ENCODE measurements around the gene UBXN6.

UBXN6 gene

DNA sequence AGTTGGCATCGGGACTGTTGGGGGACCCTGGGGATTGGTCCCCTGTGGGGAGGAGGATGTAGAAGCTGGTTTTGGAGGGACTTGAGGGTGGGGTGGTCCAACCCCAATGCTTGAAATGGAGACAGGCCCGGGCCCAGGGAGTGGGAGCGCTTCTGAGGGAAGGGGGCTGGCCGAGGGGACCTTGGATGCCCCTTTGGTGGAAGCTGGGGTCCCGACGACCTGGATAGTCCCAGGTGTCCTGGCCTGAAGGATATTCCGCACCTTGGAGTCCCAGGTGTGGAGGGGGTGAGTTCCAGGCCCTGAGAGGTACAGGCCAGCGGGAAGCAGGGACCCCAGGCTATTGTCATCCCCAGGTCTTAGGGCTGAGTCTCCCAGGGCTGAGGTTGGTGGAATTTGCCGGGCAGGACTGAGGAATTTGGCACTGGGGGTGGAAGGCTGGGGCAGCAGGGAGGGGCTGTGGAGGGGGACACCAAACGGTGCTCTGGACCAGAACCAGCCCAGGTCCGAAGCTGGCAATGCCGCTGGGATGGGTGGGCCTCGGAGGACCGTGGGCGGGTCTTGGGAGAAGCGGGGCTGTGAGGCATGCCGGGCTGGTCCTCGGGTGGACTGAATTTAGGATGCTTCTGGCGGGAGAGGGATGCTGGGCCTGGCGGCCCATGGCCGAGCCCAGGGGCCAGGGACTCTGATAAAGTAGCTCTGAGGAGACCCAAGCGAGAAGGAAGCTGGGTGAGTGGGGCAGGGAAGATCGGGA is 16.3 kb upstream of the UBXN6 start:
- peaks cover 10% of the 10 kb centered on the region for H3K79me2 ChIP-seq (ENCODE audit: insufficient read depth, low read depth)
- no peak overlapping the region for H2AFZ ChIP-seq (ENCODE audit: low read depth)
- no peaks in the 10 kb centered on the region for H3K27me3 ChIP-seq (ENCODE audit: insufficient read depth, low read depth)
- no peak overlapping the region for H3K4me2 ChIP-seq
- no peak overlapping the region for H3K27ac ChIP-seq
- TF ChIP-seq, protein P1, sequence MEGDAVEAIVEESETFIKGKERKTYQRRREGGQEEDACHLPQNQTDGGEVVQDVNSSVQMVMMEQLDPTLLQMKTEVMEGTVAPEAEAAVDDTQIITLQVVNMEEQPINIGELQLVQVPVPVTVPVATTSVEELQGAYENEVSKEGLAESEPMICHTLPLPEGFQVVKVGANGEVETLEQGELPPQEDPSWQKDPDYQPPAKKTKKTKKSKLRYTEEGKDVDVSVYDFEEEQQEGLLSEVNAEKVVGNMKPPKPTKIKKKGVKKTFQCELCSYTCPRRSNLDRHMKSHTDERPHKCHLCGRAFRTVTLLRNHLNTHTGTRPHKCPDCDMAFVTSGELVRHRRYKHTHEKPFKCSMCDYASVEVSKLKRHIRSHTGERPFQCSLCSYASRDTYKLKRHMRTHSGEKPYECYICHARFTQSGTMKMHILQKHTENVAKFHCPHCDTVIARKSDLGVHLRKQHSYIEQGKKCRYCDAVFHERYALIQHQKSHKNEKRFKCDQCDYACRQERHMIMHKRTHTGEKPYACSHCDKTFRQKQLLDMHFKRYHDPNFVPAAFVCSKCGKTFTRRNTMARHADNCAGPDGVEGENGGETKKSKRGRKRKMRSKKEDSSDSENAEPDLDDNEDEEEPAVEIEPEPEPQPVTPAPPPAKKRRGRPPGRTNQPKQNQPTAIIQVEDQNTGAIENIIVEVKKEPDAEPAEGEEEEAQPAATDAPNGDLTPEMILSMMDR (conservative IDR thresholded peaks at IDR 0.05; ENCODE audit: low read depth, low read length): no peak
- no peak overlapping the region for H3K9ac ChIP-seq
- no peaks in the 10 kb centered on the region for H4K20me1 ChIP-seq (ENCODE audit: insufficient read depth)
- H3K4me3 ChIP-seq (IDR thresholded peaks at IDR 0.05; ENCODE audit: insufficient read depth, low read depth, low read length): no peak overlapping the region
- no peaks in the 10 kb centered on the region for H3K36me3 ChIP-seq (ENCODE audit: insufficient read depth)
- peaks cover 4% of the 10 kb centered on the region for H3K4me1 ChIP-seq (ENCODE audit: low read depth, poor library complexity, severe bottlenecking)

DNA sequence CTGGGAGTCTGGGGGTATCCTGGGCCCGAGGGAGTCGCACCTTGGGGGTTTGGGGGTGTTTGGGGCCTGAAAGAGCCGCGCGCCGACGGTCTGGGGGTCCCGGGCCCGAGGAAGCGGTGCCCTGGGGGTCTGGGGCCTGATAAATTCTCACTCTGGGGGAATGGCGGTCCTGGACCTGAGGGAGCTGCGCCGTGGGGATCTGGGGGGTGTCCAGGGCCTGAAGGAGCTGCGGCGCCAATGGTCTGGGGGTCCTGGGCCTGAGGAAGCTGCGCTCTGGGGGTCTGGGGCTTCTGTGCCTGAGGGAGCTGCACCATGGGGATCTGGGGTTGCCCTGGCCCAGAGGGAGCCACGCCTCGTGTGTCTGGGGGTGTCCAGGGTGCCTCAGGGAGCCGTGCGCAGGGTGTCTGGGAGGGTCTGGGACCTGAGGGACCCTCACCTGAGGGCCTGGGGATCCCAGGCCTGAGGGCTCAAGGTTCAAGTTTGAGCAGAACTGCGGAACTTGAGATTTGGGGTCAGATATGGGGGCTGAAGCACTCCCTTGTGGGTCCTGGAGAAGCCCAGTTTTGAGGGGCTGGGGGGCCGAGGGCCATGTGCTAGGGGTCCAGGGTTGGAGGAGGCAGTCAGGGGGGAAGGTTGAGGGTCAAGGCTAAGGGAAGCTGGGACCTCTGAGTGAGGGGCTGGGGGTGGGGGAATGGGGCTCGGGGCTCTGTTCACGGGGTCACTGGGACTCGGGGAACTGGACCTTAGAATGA is 15.6 kb upstream of the UBXN6 start:
- Histone ChIP-seq H3K27ac (no peak overlapping the region), H3K27me3 (ENCODE audit: insufficient read depth, low read depth) (no peaks in the 10 kb centered on the region), H3K79me2 (ENCODE audit: insufficient read depth, low read depth) (peaks cover 10% of the 10 kb centered on the region)

DNA sequence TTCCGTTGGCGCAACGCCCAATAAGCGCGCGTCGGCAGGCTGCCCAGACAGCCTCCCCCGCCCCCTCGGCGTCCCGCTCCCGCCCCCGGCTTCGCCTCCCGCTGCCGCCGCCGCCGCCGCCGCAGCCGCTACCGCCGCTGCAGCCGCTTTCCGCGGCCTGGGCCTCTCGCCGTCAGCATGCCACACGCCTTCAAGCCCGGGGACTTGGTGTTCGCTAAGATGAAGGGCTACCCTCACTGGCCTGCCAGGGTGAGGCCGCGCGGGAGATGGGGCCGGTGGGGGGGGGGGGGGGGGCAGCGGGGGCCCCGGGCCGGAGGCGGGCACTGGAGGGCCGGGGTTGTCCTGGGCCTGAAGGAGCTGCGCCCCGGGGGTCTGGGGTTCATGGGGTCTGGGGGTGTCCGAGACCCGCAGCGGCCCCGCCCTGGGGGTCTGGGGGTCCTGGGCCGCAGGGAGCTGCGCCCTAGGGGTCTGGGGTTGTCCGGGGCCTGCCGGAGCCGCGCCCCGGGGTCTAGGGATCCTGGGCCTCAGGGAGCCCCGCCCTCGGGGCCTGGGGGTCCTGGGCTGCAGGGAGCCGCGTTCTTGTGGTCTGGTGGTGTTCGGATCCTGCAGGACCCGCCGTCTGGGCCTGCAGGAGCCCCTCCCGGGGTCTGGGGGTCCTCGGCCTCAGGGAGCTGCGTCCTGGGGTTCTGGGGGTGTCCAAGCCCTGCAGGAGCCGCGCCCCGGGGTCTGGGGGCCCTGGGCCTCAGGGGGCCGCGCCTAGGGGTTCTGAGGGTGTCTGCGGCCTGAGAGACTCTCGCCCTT is 14.8 kb upstream of the UBXN6 start, which contains the start of gene HDGFL2:
Gene HDGFL2 (plus strand): TSS at position 124 of the 801 bp plus-strand sequence. CDS start 54 bp downstream, at position 178.
- Histone ChIP-seq H3K4me1 (ENCODE audit: low read depth, poor library complexity, severe bottlenecking) (peaks cover 4% of the 10 kb centered on the region), H4K20me1 (ENCODE audit: insufficient read depth) (no peaks in the 10 kb centered on the region), H3K79me2 (ENCODE audit: insufficient read depth, low read depth) (peaks cover 10% of the 10 kb centered on the region), H3K27me3 (ENCODE audit: insufficient read depth, low read depth) (no peaks in the 10 kb centered on the region), H3K36me3 (ENCODE audit: insufficient read depth) (no peaks in the 10 kb centered on the region), H3K27ac (peak within 1 kb of the TSS; percentile 81), H3K9ac (peak within 1 kb of the TSS; percentile 68), H3K4me2 (peak within 1 kb of the TSS; percentile 71), H3K4me3 (IDR thresholded peaks at IDR 0.05; ENCODE audit: insufficient read depth, low read depth, low read length) (no peak within 1 kb of the TSS), H2AFZ (ENCODE audit: low read depth) (peak within 1 kb of the TSS; percentile 78)
- TF ChIP-seq, protein P1 (conservative IDR thresholded peaks at IDR 0.05; ENCODE audit: low read depth, low read length): no peak

More for the DNA sequence above, 15.6 kb upstream of the UBXN6 start:
- H3K4me3 ChIP-seq (IDR thresholded peaks at IDR 0.05; ENCODE audit: insufficient read depth, low read depth, low read length): no peak overlapping the region
- H4K20me1 ChIP-seq (ENCODE audit: insufficient read depth): no peaks in the 10 kb centered on the region
- TF ChIP-seq, protein P1 (conservative IDR thresholded peaks at IDR 0.05; ENCODE audit: low read depth, low read length): no peak
- H3K4me2 ChIP-seq: peak overlapping the region; percentile 71
- peaks cover 4% of the 10 kb centered on the region for H3K4me1 ChIP-seq (ENCODE audit: low read depth, poor library complexity, severe bottlenecking)
- H3K9ac ChIP-seq: peak overlapping the region; percentile 68; the same call in 1 of the 2 replicates
- H3K36me3 ChIP-seq (ENCODE audit: insufficient read depth): no peaks in the 10 kb centered on the region
- H2AFZ ChIP-seq (ENCODE audit: low read depth): no peak overlapping the region

DNA sequence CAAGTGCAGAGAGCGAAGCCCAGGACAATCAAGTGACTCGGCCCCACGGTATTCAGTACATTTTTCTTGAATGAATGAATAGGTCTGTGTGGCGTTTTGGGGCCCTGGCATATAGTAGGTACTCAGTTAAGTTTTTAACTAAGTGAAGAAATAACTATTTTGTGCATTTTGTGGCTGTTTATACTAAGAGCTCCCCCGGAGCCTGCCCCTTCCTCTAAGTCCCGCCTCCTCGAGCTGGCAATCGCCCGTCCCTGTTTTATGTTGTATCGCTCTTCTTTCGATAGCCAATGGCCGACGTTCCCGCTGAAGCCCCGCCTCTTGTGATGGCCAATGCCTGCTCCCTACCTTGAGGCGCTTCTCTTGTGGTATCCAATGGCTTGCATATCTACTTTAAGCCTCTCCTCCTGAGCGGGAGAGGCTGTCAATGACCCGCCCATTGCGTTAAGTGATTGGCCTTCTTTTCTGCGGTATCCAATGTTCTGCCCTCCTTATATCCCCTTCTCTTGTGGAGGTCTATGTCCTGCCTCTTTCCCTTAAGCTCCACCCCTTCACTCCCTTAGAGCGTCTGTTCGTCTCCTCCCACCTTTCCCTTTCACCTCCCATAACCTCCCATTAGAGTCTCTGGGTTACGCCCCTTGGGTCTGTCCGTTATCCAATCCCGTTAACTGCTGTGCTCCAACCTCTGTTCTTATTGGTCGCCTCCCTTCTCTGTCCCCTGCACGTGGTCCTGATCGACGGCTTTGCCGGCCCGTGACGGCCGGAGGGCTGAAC is 14.0 kb upstream of the UBXN6 start:
- H3K4me1 ChIP-seq (ENCODE audit: low read depth, poor library complexity, severe bottlenecking): peaks cover 4% of the 10 kb centered on the region
- no peaks in the 10 kb centered on the region for H4K20me1 ChIP-seq (ENCODE audit: insufficient read depth)
- H2AFZ ChIP-seq (ENCODE audit: low read depth): peak overlapping the region; percentile 78
- no peaks in the 10 kb centered on the region for H3K36me3 ChIP-seq (ENCODE audit: insufficient read depth)
- H3K4me3 ChIP-seq (IDR thresholded peaks at IDR 0.05; ENCODE audit: insufficient read depth, low read depth, low read length): no peak overlapping the region
- peaks cover 10% of the 10 kb centered on the region for H3K79me2 ChIP-seq (ENCODE audit: insufficient read depth, low read depth)
- H3K9ac ChIP-seq: peak overlapping the region; percentile 61
- peak overlapping the region; percentile 81 for H3K27ac ChIP-seq
- no peaks in the 10 kb centered on the region for H3K27me3 ChIP-seq (ENCODE audit: insufficient read depth, low read depth)
- peak overlapping the region; percentile 61; the same call in 1 of the 2 replicates for H3K4me2 ChIP-seq
- TF ChIP-seq, protein P1 (conservative IDR thresholded peaks at IDR 0.05; ENCODE audit: low read depth, low read length): no peak
